Measurements from ENCODE around the gene ZNF837.

DNA sequence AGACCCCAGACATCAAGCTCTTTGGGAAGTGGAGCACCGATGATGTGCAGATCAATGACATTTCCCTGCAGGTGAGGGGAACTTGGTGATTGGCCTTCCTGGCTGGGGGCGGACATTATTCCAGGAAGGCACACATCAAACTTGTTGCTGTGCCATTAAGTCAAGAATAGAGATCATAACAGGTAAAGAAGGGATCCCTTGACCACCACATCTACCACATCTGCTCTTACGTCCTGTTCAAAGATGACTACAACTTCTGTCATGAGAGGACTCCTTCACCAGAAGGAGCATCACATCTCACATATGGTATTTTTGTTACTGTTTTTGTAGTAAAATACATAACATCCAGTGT is 7.3 kb upstream of the ZNF837 start:
- TF ChIP-seq, protein P1, sequence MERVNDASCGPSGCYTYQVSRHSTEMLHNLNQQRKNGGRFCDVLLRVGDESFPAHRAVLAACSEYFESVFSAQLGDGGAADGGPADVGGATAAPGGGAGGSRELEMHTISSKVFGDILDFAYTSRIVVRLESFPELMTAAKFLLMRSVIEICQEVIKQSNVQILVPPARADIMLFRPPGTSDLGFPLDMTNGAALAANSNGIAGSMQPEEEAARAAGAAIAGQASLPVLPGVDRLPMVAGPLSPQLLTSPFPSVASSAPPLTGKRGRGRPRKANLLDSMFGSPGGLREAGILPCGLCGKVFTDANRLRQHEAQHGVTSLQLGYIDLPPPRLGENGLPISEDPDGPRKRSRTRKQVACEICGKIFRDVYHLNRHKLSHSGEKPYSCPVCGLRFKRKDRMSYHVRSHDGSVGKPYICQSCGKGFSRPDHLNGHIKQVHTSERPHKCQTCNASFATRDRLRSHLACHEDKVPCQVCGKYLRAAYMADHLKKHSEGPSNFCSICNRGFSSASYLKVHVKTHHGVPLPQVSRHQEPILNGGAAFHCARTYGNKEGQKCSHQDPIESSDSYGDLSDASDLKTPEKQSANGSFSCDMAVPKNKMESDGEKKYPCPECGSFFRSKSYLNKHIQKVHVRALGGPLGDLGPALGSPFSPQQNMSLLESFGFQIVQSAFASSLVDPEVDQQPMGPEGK (CRISPR knock-in tag; IDR thresholded peaks at IDR 0.05; ENCODE audit: borderline replicate concordance) = no peak
- TF ChIP-seq CSDC2 (CRISPR knock-in tag; IDR thresholded peaks at IDR 0.05) (no peak), ZFP30 (CRISPR knock-in tag; IDR thresholded peaks at IDR 0.05) (no peak), ARNTL (CRISPR knock-in tag; IDR thresholded peaks at IDR 0.05; ENCODE audit: borderline replicate concordance, low read depth) (no peak), PPARA (CRISPR knock-in tag; IDR thresholded peaks at IDR 0.05; ENCODE audit: borderline replicate concordance) (no peak)
- TF ChIP-seq, protein P2, sequence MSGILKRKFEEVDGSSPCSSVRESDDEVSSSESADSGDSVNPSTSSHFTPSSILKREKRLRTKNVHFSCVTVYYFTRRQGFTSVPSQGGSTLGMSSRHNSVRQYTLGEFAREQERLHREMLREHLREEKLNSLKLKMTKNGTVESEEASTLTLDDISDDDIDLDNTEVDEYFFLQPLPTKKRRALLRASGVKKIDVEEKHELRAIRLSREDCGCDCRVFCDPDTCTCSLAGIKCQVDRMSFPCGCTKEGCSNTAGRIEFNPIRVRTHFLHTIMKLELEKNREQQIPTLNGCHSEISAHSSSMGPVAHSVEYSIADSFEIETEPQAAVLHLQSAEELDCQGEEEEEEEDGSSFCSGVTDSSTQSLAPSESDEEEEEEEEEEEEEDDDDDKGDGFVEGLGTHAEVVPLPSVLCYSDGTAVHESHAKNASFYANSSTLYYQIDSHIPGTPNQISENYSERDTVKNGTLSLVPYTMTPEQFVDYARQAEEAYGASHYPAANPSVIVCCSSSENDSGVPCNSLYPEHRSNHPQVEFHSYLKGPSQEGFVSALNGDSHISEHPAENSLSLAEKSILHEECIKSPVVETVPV (CRISPR knock-in tag; IDR thresholded peaks at IDR 0.05) = no peak
